ENCODE measurements around the gene SCT. TPM values are rescaled to one million over a fixed set of nuclear protein-coding genes. Genes with fewer than 3 reads are reported as not detected.

Gene SCT
- total RNA-seq, 1 experiment from 2014 or later, result not detected

GRCh38 chr11:584287-584686 lies 42.7 kb downstream of the SCT start:
- intact Hi-C loops (cut with micrococcal nuclease; ENCODE audit: unreplicated experiment), result no loop called here
- H3K4me1 ChIP-seq (ENCODE audit: insufficient read depth, low read length, poor library complexity, severe bottlenecking), result no peaks in the 10 kb centered on the region
- H3K36me3 ChIP-seq (ENCODE audit: insufficient read depth, low read length, poor library complexity, severe bottlenecking), result peaks cover 35% of the 10 kb centered on the region
- POLR2A ChIA-PET (ENCODE audit: low non-redundant PET), result no interaction called here
- no peak for DNase-seq (ENCODE audit: low spot score)
- CTCF ChIA-PET, result no interaction called here
- no TSS peak for BruUV-seq (replicated peaks)
- H3K4me3 ChIP-seq (ENCODE audit: low read depth, low read length, poor library complexity, severe bottlenecking), result no peak overlapping the region
- TF ChIP-seq EZH2 (IDR thresholded peaks at IDR 0.05; ENCODE audit: borderline replicate concordance, low read depth, low read length, poor library complexity, severe bottlenecking) (no peak), CTCF (conservative IDR thresholded peaks at IDR 0.05; ENCODE audit: low read depth, low read length) (no peak)
- H3K27ac ChIP-seq (ENCODE audit: low read depth, low read length, poor library complexity, severe bottlenecking), result no peak overlapping the region
- no peaks in the 10 kb centered on the region for H3K9me3 ChIP-seq (ENCODE audit: low read depth, low read length, poor library complexity, severe bottlenecking)
- no peaks in the 10 kb centered on the region for H3K27me3 ChIP-seq (replicated peaks; ENCODE audit: insufficient read depth, low read depth, low read length, poor library complexity)

- no peak overlapping the region for H3K27ac ChIP-seq (ENCODE audit: low read depth, low read length, poor library complexity, severe bottlenecking)
- no peak overlapping the region for H3K4me3 ChIP-seq (ENCODE audit: low read depth, low read length, poor library complexity, severe bottlenecking)
- intact Hi-C loops (cut with micrococcal nuclease; ENCODE audit: unreplicated experiment), result no loop called here
- TF ChIP-seq CTCF (conservative IDR thresholded peaks at IDR 0.05; ENCODE audit: low read depth, low read length), result no peak
- TF ChIP-seq EZH2 (IDR thresholded peaks at IDR 0.05; ENCODE audit: borderline replicate concordance, low read depth, low read length, poor library complexity, severe bottlenecking), result no peak
- H3K9me3 ChIP-seq (ENCODE audit: low read depth, low read length, poor library complexity, severe bottlenecking), result no peaks in the 10 kb centered on the region
- BruUV-seq (replicated peaks), result no TSS peak
- H3K4me1 ChIP-seq (ENCODE audit: insufficient read depth, low read length, poor library complexity, severe bottlenecking), result peaks cover 12% of the 10 kb centered on the region
- ChIA-PET CTCF (no interaction called here), POLR2A (ENCODE audit: low non-redundant PET) (no interaction called here)
- peaks cover 15% of the 10 kb centered on the region for H3K36me3 ChIP-seq (ENCODE audit: insufficient read depth, low read length, poor library complexity, severe bottlenecking)
- no peaks in the 10 kb centered on the region for H3K27me3 ChIP-seq (replicated peaks; ENCODE audit: insufficient read depth, low read depth, low read length, poor library complexity)
- no peak for DNase-seq (ENCODE audit: low spot score)
Observed at GRCh38 chr11:581752-582151, 45.2 kb downstream of the SCT start.

GRCh38 chr11:581342-581741 lies 45.6 kb downstream of the SCT start:
- BruUV-seq (replicated peaks), result no TSS peak
- TF ChIP-seq EZH2 (IDR thresholded peaks at IDR 0.05; ENCODE audit: borderline replicate concordance, low read depth, low read length, poor library complexity, severe bottlenecking) (no peak), CTCF (conservative IDR thresholded peaks at IDR 0.05; ENCODE audit: low read depth, low read length) (no peak)
- Histone ChIP-seq H3K27me3 (replicated peaks; ENCODE audit: insufficient read depth, low read depth, low read length, poor library complexity) (no peaks in the 10 kb centered on the region), H3K4me3 (ENCODE audit: low read depth, low read length, poor library complexity, severe bottlenecking) (no peak overlapping the region), H3K36me3 (ENCODE audit: insufficient read depth, low read length, poor library complexity, severe bottlenecking) (peaks cover 11% of the 10 kb centered on the region), H3K4me1 (ENCODE audit: insufficient read depth, low read length, poor library complexity, severe bottlenecking) (peaks cover 12% of the 10 kb centered on the region), H3K9me3 (ENCODE audit: low read depth, low read length, poor library complexity, severe bottlenecking) (no peaks in the 10 kb centered on the region), H3K27ac (ENCODE audit: low read depth, low read length, poor library complexity, severe bottlenecking) (no peak overlapping the region)
- intact Hi-C loops (cut with micrococcal nuclease; ENCODE audit: unreplicated experiment), result no loop called here
- ChIA-PET CTCF (no interaction called here), POLR2A (ENCODE audit: low non-redundant PET) (no interaction called here)
- DNase-seq (ENCODE audit: low spot score), result no peak
